Measurements from ENCODE around the gene FBXO41. TPM values are rescaled to one million over a fixed set of nuclear protein-coding genes. Genes with fewer than 3 reads are reported as not detected.
A peak's percentile ranks its signal among the peaks of the same experiment; 100 is the strongest.

The FBXO41 gene
- total RNA-seq, 1 experiment from 2014 or later = 12.1 TPM

- no TSS peak for BruUV-seq (replicated peaks)
- H3K9me3 Mint-ChIP-seq (ENCODE audit: unreplicated experiment) = no peaks in the 10 kb centered on the region
- intact Hi-C loops (cut with micrococcal nuclease; ENCODE audit: unreplicated experiment) = no loop called here
Observed at GRCh38 chr2:73217826-73218225, 66.5 kb downstream of the FBXO41 start.

GRCh38 chr2:73217160-73217559, 67.1 kb downstream of the FBXO41 start:
- Histone ChIP-seq H3K4me3 (ENCODE audit: low read depth, low read length) (no peak overlapping the region), H3K36me3 (ENCODE audit: control insufficient read depth, insufficient read depth, low read length) (peaks cover 4% of the 10 kb centered on the region), H3K4me1 (peaks cover 20% of the 10 kb centered on the region), H3K9me3 (no peaks in the 10 kb centered on the region), H3K27me3 (replicated peaks; ENCODE audit: control insufficient read depth, insufficient read depth, low read length) (no peaks in the 10 kb centered on the region)
- H3K9me3 Mint-ChIP-seq (ENCODE audit: unreplicated experiment) = no peaks in the 10 kb centered on the region
- H3K4me1 Mint-ChIP-seq (ENCODE audit: low read depth, unreplicated experiment) = peaks cover 9% of the 10 kb centered on the region
- intact Hi-C loops (cut with micrococcal nuclease; ENCODE audit: unreplicated experiment) = no loop called here
- ChIA-PET POLR2A (no interaction called here), CTCF (interaction anchor here (0.7 kb wide), 1 partner anchor 56 kb away, joined by 3 read pairs; no protein-coding TSS in a partner anchor)
- no peak overlapping the region for H3K27ac Mint-ChIP-seq (ENCODE audit: unreplicated experiment)
- TF ChIP-seq CTCF (IDR thresholded peaks at IDR 0.05; ENCODE audit: insufficient read depth in 1 of 2, low read depth in 1 of 2, low read length in 1 of 2, severe bottlenecking in 1 of 2, unreplicated experiment in 1 of 2) = no peak
- H3K27me3 Mint-ChIP-seq (ENCODE audit: insufficient read depth, unreplicated experiment) = no peaks in the 10 kb centered on the region
- no peak for DNase-seq
- no TSS peak for BruUV-seq (replicated peaks)
- no peak overlapping the region for H3K4me3 Mint-ChIP-seq (ENCODE audit: unreplicated experiment)
- peaks cover 28% of the 10 kb centered on the region for H3K36me3 Mint-ChIP-seq (ENCODE audit: insufficient read depth, unreplicated experiment)

More at GRCh38 chr2:73217826-73218225, 66.5 kb downstream of the FBXO41 start:
- Mint-ChIP-seq H3K27me3 (ENCODE audit: insufficient read depth, unreplicated experiment) (no peaks in the 10 kb centered on the region), H3K4me1 (ENCODE audit: low read depth, unreplicated experiment) (peaks cover 9% of the 10 kb centered on the region), H3K27ac (ENCODE audit: unreplicated experiment) (no peak overlapping the region), H3K36me3 (ENCODE audit: insufficient read depth, unreplicated experiment) (peaks cover 35% of the 10 kb centered on the region), H3K4me3 (ENCODE audit: unreplicated experiment) (no peak overlapping the region)
- Histone ChIP-seq H3K4me3 (ENCODE audit: low read depth, low read length) (no peak overlapping the region), H3K36me3 (ENCODE audit: control insufficient read depth, insufficient read depth, low read length) (peaks cover 4% of the 10 kb centered on the region), H3K27me3 (replicated peaks; ENCODE audit: control insufficient read depth, insufficient read depth, low read length) (no peaks in the 10 kb centered on the region), H3K9me3 (no peaks in the 10 kb centered on the region), H3K4me1 (peaks cover 17% of the 10 kb centered on the region)
- DNase-seq = no peak
- ChIA-PET CTCF (interaction anchor here (0.7 to 1.4 kb wide), 2 partner anchors 41 to 57 kb away, joined by 3 to 4 read pairs; no protein-coding TSS in a partner anchor), POLR2A (no interaction called here)
- TF ChIP-seq CTCF (IDR thresholded peaks at IDR 0.05; ENCODE audit: insufficient read depth in 1 of 2, low read depth in 1 of 2, low read length in 1 of 2, severe bottlenecking in 1 of 2, unreplicated experiment in 1 of 2) = no peak

- peak overlapping the region; percentile 89 for H3K4me3 Mint-ChIP-seq (ENCODE audit: unreplicated experiment)
- intact Hi-C loops (cut with micrococcal nuclease; ENCODE audit: unreplicated experiment) = loop anchor here (2.0 kb wide), 1 partner anchor 46 kb away; no protein-coding TSS in a partner anchor
- H3K4me1 Mint-ChIP-seq (ENCODE audit: low read depth, unreplicated experiment) = peaks cover 9% of the 10 kb centered on the region
- DNase-seq = no peak
- Histone ChIP-seq H3K4me3 (ENCODE audit: low read depth, low read length) (peak overlapping the region; percentile 98), H3K36me3 (ENCODE audit: control insufficient read depth, insufficient read depth, low read length) (no peaks in the 10 kb centered on the region), H3K27me3 (replicated peaks; ENCODE audit: control insufficient read depth, insufficient read depth, low read length) (no peaks in the 10 kb centered on the region), H3K4me1 (peaks cover 20% of the 10 kb centered on the region), H3K9me3 (no peaks in the 10 kb centered on the region)
- H3K36me3 Mint-ChIP-seq (ENCODE audit: insufficient read depth, unreplicated experiment) = peaks cover 14% of the 10 kb centered on the region
- TF ChIP-seq CTCF (IDR thresholded peaks at IDR 0.05; ENCODE audit: insufficient read depth in 1 of 2, low read depth in 1 of 2, low read length in 1 of 2, severe bottlenecking in 1 of 2, unreplicated experiment in 1 of 2) = no peak
- H3K9me3 Mint-ChIP-seq (ENCODE audit: unreplicated experiment) = no peaks in the 10 kb centered on the region
- ChIA-PET CTCF (interaction anchor here (1.0 to 1.3 kb wide), 3 partner anchors 18 to 53 kb away, joined by 3 to 5 read pairs (median 3); partner anchors contain the start of gene PRADC1), POLR2A (interaction anchor here (1.7 kb wide), 1 partner anchor 19 kb away, joined by 8 read pairs; the partner anchor contains the start of genes CCT7 and PRADC1)
- no peaks in the 10 kb centered on the region for H3K27me3 Mint-ChIP-seq (ENCODE audit: insufficient read depth, unreplicated experiment)
- H3K27ac Mint-ChIP-seq (ENCODE audit: unreplicated experiment) = peak overlapping the region; percentile 29
- BruUV-seq (replicated peaks) = no TSS peak
Observed at GRCh38 chr2:73215254-73215653, 69.0 kb downstream of the FBXO41 start.
